AML-193 (cell line): Measurements from ENCODE around the gene FNDC5.
"Not testable (repeated sequence)": the region's sequence is repeated elsewhere in the genome, so short reads cannot be mapped to it uniquely, and the experiment has no call there.

Source experiments
- DNase-seq, 2 experiments: peaks; one replicate each; lab custom pipeline; 2025; lab: John Stamatoyannopoulos, UW

Gene FNDC5

DNA sequence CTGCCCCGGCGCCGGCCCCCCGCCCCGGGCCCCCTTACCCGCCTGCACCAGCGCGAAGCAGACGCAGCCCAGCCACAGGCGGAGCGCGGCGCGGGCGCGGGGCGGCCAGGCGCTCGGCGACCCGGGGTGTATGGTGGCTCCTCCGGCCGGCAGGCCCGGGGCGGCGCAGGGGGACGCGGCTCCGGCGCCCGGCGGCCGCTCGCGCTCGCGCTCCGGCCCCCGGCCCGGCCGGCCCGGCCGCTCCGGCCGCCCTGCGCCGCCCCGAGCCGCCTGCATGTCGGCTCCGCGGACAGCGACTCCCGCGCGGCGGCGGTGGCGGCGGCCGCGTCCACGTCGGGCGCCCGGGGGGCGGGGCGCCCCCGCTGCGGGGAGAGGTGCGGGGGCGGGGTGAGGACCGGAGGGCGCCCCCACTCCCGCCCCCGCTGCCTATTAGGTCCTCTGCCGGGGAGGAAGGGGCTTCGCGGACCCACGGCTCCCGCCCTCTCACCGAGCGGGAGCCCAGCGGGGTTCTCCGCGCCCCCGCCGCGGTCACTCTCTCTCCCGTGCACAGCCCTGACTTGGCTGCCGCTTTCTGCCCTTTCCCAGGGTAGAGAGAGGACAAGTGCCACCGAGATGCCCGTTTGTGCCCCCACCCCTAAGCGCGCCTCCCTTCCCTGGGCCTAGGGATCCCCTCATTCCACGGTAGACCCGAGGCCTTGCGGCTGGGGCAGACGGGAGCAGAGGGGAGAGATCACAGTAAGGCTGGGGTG, at the start of gene FNDC5:
FNDC5 (minus strand) TSS at position 298 of the 749 bp plus-strand sequence.
- DNase-seq = no peak

DNA sequence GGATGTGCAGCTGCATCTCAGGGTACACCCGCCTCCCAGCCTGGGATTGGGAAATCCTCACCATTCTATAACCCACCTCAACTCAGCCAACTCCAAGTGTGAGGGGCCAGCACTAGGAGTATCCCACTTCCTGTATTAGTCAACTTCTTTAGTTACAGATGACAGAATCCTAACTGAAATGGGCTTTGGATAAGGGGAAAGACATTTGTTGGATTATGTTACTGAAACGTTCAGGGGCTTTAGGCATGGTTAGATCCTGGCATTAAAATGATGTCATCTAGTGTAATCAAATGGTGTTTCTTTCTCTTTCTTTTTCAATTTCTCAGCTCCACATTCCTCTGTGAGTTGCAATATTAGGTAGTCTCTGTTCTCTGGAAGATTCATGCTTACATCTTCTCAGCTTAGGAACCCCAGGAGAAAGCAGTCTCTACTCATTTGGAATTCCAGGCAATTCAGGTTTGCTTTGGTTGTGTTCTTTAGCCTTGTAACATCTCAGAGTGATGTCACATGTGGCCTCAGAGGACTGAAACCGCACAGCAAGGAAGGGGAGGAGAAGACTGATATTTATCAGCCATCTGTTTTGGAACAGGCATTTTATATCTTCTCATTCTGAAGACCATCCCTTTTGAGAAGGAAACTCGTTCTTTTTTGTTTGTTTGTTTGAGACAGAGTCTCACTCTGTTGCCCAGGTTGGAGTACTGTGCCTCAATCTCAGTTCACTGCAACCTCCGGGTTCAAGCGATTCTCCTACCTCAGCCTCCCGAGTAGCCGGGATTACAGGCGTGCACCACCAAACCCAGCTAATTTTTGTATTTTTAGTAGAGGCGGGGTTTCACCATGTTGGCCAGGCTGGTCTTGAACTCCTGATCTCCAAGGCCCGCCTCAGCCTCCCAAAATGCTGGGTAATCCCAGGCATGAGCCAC, 49.4 kb upstream of the FNDC5 start:
- DNase-seq = no peak

DNA sequence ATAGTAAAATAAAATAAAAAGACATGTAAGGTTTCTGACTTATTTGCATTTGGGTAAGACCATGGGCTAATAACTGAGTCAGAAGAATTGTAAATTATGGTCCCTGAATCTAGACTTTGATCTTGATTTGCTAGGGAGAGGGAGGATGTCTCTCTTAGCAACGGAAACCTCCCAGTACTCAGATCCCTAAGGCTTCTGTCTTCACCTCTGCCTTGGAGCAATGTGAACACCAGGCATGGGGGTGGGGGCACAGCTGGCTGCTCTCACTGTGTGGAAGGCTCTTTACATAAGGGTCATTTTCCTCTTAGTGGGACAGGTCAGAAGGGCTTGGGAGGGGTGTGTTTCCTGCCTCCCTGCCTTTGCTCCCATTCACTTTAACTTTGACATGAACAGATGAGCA, 47.5 kb upstream of the FNDC5 start:
- DNase-seq = no peak

GRCh38 chr1:32917521-32917920, 46.8 kb upstream of the FNDC5 start:
- DNase-seq = no peak

DNA sequence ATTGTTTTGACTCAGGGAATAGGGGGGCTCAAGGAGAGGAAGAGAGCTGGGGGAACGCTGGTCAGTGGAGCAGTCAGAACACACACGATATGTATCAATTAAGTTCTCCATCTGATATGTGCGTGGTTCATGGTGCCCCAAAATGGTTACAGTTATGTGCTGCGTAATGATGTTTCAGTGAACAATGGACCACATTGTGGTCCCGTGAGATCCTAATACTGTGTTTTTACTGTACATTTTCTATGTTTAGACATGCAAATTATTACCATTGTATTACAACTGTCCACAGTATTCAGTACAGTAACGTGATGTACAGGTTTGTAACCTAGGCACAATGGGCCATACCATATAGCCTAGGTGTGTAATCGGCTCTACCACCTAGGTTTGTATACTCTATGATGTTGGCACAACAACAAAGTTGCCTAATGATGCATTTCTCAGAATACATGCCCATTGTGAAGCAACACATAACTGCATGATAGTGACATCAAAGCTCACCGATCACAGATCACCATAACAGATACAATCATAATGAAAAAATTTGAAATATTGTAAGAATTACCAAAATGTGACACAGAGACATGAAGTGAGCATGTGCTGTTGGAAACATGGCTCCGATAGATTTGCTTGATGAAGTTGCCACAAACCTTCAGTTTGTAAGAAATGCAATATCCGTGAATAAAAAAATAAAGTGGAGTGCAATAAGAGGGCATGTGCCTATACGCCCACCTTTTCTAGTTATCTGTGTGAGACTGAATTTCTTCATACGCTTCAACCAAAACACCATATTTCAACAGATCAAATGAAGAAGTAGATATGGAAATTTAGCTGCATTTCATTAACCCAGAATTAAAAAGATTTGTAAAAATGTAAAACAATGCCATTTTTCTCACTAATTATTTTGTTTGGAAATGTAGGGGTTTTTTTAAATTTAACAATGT, 45.3 kb upstream of the FNDC5 start:
- no peak for DNase-seq

DNA sequence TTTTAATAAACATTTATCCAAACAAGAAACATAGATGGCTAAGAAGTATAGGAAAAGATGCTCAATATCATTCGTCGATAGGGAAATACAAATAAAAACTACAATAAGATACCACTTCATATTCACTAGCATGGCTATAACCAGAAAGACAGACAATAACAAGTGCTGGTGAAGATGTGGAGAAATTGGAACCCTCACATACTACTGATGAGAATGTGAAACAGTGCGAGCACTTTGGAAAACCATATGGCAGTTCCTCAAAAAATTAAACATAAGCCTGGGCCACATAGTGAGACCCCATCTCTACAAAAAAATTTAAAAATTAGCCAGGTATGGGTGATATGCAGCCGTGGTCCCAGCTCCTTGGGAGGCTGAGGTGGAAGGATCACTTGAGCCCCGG, 39.6 kb upstream of the FNDC5 start:
- no peak for DNase-seq

GRCh38 chr1:32907435-32907834, 36.7 kb upstream of the FNDC5 start:
- no peak for DNase-seq

DNA sequence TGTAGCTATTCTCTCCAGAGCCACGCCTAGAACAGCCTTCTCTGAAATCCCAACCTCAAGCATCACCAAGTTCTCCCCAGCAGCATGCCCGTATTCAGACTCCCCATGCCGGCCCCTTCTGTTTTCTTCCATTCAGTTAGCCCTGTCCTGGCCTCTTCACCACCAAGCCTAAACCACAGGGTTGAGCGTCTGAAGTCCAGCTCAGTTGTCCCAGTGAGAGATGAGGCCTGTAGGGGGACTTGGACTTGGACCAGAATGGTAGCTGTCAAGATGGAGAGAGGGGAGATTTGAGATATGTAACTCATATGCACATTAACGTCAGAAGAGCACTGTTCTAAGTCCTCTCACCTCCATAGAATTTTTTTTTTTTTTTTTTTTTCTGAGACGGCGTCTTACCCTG, 35.9 kb upstream of the FNDC5 start:
- DNase-seq = no peak

DNA sequence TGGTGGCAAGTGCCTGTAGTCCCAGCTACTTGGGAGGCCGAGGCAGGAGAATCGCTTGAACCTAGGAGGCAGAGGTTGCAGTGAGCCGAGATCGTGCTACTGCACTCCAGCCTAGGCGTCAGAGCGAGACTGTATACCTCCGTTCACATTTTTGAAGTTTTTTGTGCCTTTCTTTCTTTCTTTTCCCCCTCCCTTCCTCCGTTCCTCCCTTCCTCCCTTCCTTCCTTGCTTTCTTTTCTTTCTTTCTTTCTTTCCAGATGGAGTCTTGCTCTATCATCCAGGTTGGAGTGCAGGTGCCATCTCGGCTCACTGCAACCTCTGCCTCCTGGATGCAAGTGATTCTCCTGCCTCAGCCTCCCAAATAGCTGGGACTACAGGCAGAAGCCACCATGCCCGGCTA, 34.9 kb upstream of the FNDC5 start:
- not testable (repeated sequence) for DNase-seq

DNA sequence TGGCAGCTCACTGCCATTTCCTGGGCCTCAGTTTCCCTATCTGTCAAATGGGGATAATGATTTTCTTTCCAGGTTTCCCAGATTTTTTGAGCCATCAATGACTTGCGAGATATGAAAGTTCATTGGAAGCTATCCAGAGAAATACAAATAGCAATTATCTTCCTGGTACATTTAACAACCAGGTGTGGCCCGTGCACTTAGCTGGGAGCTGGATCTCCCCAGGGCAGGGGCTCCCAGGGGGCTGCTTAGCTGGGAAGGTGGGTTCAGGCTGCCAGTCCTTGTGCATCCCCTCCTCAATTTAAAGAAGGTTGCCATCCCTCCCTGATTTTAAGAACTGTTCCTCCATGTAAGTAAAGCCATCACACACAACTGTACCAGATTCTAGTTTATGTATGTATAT, 34.1 kb upstream of the FNDC5 start:
- DNase-seq = no peak

- DNase-seq = no peak
Observed at GRCh38 chr1:32903991-32904785, 33.5 kb upstream of the FNDC5 start.

- no peak for DNase-seq
Observed at GRCh38 chr1:32902535-32902920, 31.8 kb upstream of the FNDC5 start.

- DNase-seq = no peak
Observed at GRCh38 chr1:32901823-32902534, 31.3 kb upstream of the FNDC5 start.

GRCh38 chr1:32900956-32901822, 30.5 kb upstream of the FNDC5 start, which contains the start of gene TMEM54:
Gene TMEM54, minus strand, starts transcription at chr1:32901389. Its CDS starts 151 bp downstream, at chr1:32901238.
- DNase-seq = no peak

DNA sequence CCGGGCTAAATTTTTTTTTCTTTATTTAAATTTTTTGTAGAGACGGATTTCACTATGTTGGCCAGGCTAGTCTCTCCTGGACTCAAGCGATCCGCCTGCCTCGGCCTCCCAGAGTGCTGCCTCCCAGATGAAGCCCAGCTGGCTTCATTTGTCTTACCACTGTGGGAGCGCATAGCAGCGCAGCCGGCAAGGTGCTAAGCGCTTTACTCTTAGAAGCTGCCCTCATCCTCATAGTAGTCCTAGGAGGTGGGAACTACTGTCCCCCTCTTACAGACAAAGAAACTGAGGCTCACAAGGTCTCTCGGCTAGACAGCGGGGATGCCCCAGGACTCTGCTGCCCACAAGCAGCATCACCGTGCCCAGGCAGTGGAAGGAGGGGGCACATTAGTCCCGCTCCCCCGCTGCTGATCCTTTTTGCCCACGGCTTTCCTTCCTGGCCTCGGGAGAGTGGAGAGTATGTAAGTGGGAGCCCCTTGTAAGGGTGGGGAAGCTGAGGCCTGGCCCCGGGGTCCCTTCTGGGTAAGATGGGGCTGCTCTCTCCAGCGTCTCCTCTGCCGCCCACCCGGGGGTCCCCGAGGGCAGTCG, 29.8 kb upstream of the FNDC5 start:
- no peak for DNase-seq

DNA sequence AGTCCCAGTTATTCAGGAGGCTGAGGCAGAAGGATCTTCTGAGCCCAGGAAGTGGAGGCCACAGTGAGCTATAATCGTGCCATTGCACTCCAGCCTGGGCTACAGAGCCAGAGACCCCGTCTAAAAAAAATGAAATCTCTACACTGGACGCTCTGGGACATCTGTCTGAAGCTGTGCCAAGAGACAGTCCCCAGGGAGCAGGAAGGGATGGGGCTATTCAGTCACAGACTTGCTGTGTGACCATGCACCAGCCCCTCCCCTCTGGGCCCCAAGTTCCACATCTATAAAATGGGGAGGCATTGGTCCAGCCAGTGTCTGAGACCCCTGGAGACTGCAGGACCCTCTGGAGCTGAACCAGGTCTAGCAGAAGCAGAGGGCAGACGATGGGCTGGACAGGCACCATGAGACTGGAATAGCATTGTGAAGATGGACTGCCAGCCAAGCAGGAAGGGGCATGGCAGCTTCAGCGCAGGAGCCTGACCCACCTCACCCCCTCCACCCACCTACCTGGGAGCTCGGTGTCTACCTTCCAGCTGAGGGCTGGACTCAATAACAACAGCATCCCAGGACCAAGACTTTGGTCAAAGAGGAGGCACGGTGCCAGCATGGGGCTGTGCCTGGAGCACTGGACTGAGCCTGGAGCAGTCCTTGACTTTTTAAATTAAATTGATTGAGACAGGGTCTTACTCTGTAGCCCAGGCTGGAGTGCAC, 29.0 kb upstream of the FNDC5 start:
- DNase-seq = no peak

DNA sequence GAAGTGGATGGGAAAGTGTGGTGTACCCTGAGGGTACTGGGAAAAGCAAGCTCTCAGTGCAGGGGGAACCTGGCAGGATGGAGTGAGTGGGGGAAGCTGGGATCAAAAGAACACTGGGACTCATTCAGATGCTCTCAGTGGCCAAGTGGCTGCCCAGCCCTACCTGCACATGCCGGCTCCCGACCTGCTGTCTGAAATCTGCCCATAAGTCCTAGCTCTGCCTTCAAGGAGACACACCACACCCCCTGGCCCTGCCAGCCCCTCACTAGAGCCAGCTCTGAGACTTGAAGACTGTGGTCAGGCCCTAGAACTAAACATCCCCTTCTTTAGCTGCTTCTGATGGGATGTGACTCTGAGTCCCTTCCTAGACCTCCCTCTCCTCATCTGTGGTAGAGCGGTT, 28.2 kb upstream of the FNDC5 start:
- no peak for DNase-seq

- no peak for DNase-seq
Observed at GRCh38 chr1:32898056-32898455, 27.3 kb upstream of the FNDC5 start.
